ENCODE results near the gene RBMS3.

RBMS3 gene

DNA sequence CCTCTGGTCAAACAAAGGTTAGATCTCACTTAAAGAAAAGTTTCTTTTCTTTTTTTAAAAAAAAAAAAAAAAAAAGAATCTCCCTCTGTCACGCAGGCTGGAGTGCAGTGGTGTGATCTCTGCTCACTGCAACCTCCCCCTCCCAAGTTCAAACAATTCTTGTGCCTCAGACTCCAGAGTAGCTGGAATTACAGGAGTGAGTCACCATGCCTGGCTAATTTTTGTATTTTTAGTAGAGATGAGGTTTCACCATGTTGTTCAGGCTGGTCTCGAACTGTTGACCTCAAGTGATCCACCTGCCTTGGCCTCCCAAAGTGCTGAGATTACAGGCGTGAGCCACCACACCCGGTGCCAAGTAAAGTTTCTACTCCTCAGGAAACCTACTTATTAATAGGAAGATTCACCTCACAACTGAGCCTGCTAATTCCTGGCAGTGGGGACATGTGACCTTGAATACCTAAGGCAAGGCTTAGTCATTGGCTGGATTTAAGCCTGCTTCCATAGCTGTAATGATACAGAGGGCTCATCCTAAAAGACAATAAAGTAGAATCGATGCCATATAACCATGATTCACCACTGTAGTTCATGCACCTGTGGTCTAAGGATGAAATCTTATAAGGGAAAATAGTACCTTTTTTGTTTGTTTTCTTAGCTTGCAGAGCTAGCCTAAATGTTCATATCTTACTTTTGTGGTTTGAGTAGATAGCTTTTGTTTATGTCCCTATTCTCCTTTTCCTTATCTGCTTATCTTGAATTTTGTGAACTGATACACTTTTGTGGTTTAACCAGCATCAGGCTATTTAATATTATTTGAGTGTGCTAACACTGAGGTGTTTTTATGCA lies 24.8 kb upstream of the RBMS3 start:
- H3K4me1 ChIP-seq (ENCODE audit: insufficient read depth, low read length): no peaks in the 10 kb centered on the region
- no peaks in the 10 kb centered on the region for H3K36me3 ChIP-seq (ENCODE audit: insufficient read depth, low read depth, low read length)
- H3K27ac ChIP-seq (ENCODE audit: low read length): no peak overlapping the region
- no peak overlapping the region for H3K4me3 ChIP-seq (ENCODE audit: low read length)
- H3K27me3 ChIP-seq (ENCODE audit: insufficient read depth, low read length): no peaks in the 10 kb centered on the region
- no peaks in the 10 kb centered on the region for H3K9me3 ChIP-seq (ENCODE audit: insufficient read depth, low read depth, low read length)
- H3K9ac ChIP-seq (ENCODE audit: low read depth, low read length): no peak overlapping the region

DNA sequence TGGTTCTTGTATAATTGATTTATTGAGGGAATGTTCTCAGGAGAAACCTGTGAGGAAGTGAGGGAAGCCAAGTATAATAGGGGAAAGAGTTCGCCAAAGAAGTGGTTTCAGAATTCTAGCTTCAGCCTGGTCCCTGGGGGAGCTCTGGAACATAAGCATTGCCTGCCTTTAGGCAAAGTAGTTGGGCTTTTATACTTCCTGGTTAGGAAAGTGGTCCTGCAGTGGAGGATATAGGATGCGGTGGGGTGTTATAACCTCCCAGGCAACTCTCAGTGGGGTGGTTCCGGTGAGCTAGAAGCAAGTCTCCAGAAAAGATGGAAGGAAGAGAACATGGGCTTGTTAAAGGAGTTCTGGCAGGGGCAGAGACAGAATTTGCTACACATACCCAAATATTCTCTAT lies 22.7 kb upstream of the RBMS3 start:
- H3K27me3 ChIP-seq (ENCODE audit: insufficient read depth, low read length): no peaks in the 10 kb centered on the region
- H3K9ac ChIP-seq (ENCODE audit: low read depth, low read length): no peak overlapping the region
- no peaks in the 10 kb centered on the region for H3K36me3 ChIP-seq (ENCODE audit: insufficient read depth, low read depth, low read length)
- no peaks in the 10 kb centered on the region for H3K4me1 ChIP-seq (ENCODE audit: insufficient read depth, low read length)
- H3K27ac ChIP-seq (ENCODE audit: low read length): no peak overlapping the region
- H3K9me3 ChIP-seq (ENCODE audit: insufficient read depth, low read depth, low read length): no peaks in the 10 kb centered on the region
- H3K4me3 ChIP-seq (ENCODE audit: low read length): no peak overlapping the region

DNA sequence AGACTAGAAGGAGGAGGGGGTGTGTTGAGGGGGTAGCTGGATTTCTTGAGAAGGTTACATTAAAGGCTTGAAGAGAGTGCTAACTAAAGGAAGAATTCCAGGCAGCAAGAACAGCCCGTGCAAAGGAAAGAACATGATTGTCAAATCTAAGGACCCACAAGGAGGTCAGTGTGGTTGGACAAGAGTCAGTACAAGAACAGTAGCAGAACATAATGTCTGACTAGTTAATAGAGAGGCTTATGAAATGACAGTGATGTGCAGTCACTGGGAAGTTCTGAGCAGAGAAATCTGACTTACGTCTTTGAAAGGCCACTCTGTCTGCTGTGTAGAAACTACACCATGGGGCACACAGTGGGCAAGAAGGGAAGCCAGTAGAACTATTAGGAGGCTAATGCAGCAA lies 19.8 kb upstream of the RBMS3 start:
- Histone ChIP-seq H3K4me3 (ENCODE audit: low read length) (no peak overlapping the region), H3K27ac (ENCODE audit: low read length) (no peak overlapping the region), H3K9me3 (ENCODE audit: insufficient read depth, low read depth, low read length) (no peaks in the 10 kb centered on the region), H3K4me1 (ENCODE audit: insufficient read depth, low read length) (no peaks in the 10 kb centered on the region), H3K9ac (ENCODE audit: low read depth, low read length) (no peak overlapping the region), H3K27me3 (ENCODE audit: insufficient read depth, low read length) (no peaks in the 10 kb centered on the region), H3K36me3 (ENCODE audit: insufficient read depth, low read depth, low read length) (no peaks in the 10 kb centered on the region)

DNA sequence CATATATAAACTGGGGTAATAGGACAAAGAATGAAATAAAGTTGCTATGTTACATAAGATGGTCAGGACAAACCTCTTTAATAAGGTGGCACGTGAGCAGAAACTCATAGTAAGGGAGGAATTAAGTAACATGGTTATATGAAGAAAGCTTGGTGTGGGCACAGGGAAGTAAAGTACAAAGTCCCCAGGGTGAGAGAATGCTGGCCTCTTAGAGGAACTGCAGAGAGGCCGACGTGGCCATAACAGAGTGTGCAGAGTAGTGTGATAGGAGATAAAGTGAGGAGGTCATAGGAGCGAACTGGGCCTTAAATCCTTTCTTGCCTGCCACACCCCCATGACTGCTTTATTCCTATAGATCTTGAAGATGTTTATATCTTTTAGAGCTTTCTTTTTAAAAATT lies 17.4 kb upstream of the RBMS3 start:
- Histone ChIP-seq H3K9ac (ENCODE audit: low read depth, low read length) (no peak overlapping the region), H3K27me3 (ENCODE audit: insufficient read depth, low read length) (no peaks in the 10 kb centered on the region), H3K4me1 (ENCODE audit: insufficient read depth, low read length) (no peaks in the 10 kb centered on the region), H3K9me3 (ENCODE audit: insufficient read depth, low read depth, low read length) (no peaks in the 10 kb centered on the region), H3K27ac (ENCODE audit: low read length) (no peak overlapping the region), H3K36me3 (ENCODE audit: insufficient read depth, low read depth, low read length) (no peaks in the 10 kb centered on the region), H3K4me3 (ENCODE audit: low read length) (no peak overlapping the region)

DNA sequence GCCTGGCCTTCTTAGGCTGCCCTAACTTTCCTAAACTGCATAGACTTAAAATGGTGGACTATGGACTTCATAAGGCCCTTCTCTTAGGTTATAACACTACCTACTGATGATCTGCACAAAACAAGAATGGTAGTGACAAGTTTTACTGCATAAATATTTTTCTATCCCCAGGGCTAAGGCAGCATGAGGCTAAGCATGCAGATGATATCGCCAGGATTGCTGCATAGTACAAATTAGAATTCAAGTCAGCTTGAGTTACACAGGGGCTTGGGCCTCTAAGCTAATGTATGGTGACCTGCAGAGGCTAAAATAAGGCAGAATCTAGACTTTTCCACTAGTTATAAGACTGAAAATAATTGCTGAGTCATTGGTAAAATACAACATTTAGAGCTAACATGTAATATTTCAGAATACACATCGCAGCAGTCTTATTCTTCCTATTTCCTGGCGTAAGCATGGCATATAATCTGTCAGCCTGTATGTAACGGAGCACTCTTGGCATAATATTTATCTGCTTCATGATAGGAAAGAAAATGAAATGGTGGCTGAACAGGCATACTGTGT lies 15.3 kb upstream of the RBMS3 start:
- Histone ChIP-seq H3K27ac (ENCODE audit: low read length) (no peak overlapping the region), H3K27me3 (ENCODE audit: insufficient read depth, low read length) (no peaks in the 10 kb centered on the region), H3K9ac (ENCODE audit: low read depth, low read length) (no peak overlapping the region), H3K4me1 (ENCODE audit: insufficient read depth, low read length) (no peaks in the 10 kb centered on the region), H3K9me3 (ENCODE audit: insufficient read depth, low read depth, low read length) (no peaks in the 10 kb centered on the region), H3K36me3 (ENCODE audit: insufficient read depth, low read depth, low read length) (no peaks in the 10 kb centered on the region), H3K4me3 (ENCODE audit: low read length) (no peak overlapping the region)

DNA sequence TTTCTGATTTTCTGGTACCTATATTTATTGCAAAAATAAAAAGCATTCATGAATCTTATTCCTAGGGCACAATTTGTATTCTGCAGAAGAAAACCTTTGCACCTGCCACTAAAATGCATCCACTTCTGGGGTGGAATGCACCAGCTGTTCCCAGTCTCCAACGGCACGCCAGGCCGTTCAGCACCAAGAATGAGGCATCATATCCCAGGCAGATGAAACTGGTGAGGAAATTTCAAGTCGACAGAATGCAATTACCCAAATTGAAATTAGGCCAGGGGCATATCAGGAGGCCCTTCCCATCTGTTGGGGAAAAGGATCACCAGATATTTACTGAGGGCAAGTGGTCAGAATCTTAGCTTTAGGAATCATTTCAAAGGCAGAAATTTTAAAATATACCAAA lies 13.6 kb upstream of the RBMS3 start:
- Histone ChIP-seq H3K9me3 (ENCODE audit: insufficient read depth, low read depth, low read length) (no peaks in the 10 kb centered on the region), H3K27me3 (ENCODE audit: insufficient read depth, low read length) (no peaks in the 10 kb centered on the region), H3K4me1 (ENCODE audit: insufficient read depth, low read length) (no peaks in the 10 kb centered on the region), H3K9ac (ENCODE audit: low read depth, low read length) (no peak overlapping the region), H3K36me3 (ENCODE audit: insufficient read depth, low read depth, low read length) (no peaks in the 10 kb centered on the region), H3K4me3 (ENCODE audit: low read length) (no peak overlapping the region), H3K27ac (ENCODE audit: low read length) (no peak overlapping the region)

DNA sequence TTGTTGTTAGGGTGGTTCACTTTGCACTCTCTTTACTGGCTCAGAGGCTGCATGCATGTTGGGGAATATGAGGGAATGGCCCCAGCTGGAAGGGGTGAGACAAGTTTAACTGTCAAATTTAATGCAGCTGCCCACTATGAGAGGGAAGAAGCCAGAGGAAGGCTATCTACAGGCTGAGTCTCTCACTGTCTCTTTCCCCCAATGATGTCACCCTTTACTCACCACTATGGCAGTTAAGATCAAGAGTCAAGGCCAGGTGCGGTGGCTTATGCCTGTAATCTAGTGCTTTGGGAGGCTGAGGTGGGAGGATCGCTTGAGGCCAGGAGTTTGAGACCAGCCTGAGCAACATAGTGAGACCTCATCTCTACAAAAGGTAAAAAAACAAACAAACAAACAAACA lies 12.2 kb upstream of the RBMS3 start:
- Histone ChIP-seq H3K9me3 (ENCODE audit: insufficient read depth, low read depth, low read length) (no peaks in the 10 kb centered on the region), H3K4me3 (ENCODE audit: low read length) (no peak overlapping the region), H3K36me3 (ENCODE audit: insufficient read depth, low read depth, low read length) (no peaks in the 10 kb centered on the region), H3K27ac (ENCODE audit: low read length) (no peak overlapping the region), H3K9ac (ENCODE audit: low read depth, low read length) (no peak overlapping the region), H3K4me1 (ENCODE audit: insufficient read depth, low read length) (no peaks in the 10 kb centered on the region), H3K27me3 (ENCODE audit: insufficient read depth, low read length) (no peaks in the 10 kb centered on the region)

DNA sequence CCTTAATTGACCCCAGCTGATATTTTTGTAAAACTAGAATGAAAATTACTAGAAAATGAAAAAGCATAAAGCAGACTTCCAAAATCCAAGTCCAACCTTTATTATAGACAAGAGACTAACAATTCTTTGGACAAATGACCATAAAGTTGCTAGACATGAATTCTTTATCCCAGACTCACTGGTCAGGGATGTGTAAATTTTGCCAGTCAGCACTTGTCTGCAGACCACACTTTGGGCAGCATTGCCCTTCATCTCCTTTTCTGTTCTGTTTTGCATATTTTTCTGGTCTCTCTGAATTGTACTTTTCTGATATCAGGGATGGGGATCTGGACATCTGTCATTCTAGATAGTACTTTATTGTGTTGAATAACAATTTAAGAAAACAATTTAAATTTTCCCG lies 10.1 kb upstream of the RBMS3 start:
- Histone ChIP-seq H3K4me3 (ENCODE audit: low read length) (no peak overlapping the region), H3K36me3 (ENCODE audit: insufficient read depth, low read depth, low read length) (no peaks in the 10 kb centered on the region), H3K9ac (ENCODE audit: low read depth, low read length) (no peak overlapping the region), H3K4me1 (ENCODE audit: insufficient read depth, low read length) (no peaks in the 10 kb centered on the region), H3K27ac (ENCODE audit: low read length) (no peak overlapping the region), H3K27me3 (ENCODE audit: insufficient read depth, low read length) (no peaks in the 10 kb centered on the region), H3K9me3 (ENCODE audit: insufficient read depth, low read depth, low read length) (no peaks in the 10 kb centered on the region)

DNA sequence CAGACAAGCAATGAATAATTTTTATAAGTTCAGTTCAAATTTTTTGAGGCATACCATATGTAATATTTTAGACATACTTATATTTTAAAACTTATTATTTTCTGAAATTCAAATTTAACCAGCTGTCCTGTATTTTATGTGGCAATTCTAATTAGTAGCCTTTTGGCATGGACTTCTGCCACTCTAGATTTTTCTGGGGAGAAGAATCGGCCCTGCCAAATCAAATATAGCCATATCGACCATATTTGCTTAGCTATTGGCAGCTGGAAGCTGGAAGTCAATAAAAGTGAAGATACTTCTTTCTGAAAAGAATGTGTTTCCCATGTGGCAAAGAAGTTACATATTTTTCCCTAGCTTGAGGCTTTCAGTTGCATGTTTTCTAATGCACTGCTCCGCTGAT lies 9.4 kb upstream of the RBMS3 start:
- H3K9me3 ChIP-seq (ENCODE audit: insufficient read depth, low read depth, low read length): no peaks in the 10 kb centered on the region
- H3K27me3 ChIP-seq (ENCODE audit: insufficient read depth, low read length): no peaks in the 10 kb centered on the region
- no peak overlapping the region for H3K9ac ChIP-seq (ENCODE audit: low read depth, low read length)
- no peak overlapping the region for H3K4me3 ChIP-seq (ENCODE audit: low read length)
- H3K36me3 ChIP-seq (ENCODE audit: insufficient read depth, low read depth, low read length): no peaks in the 10 kb centered on the region
- no peak overlapping the region for H3K27ac ChIP-seq (ENCODE audit: low read length)
- H3K4me1 ChIP-seq (ENCODE audit: insufficient read depth, low read length): no peaks in the 10 kb centered on the region

DNA sequence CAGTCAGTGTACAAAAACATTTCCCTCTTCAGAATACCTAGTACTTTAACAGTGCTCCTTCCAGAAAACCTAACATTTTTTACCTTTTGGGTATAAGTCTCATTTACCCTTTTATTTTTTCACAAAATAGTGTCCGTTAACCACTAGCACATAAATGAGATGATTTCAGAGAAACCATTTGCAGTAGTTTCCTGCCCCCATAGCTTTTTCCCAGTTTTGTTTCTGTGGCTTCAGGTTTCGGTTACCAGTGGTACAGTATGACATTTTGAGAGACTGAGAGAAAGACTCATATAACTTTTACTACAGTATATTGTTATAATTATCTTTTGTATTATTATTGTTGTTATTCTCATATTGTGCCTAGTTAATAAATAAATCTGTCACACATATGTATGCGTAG lies 6.2 kb upstream of the RBMS3 start:
- H3K36me3 ChIP-seq (ENCODE audit: insufficient read depth, low read depth, low read length): no peaks in the 10 kb centered on the region
- H3K27ac ChIP-seq (ENCODE audit: low read length): no peak overlapping the region
- no peaks in the 10 kb centered on the region for H3K27me3 ChIP-seq (ENCODE audit: insufficient read depth, low read length)
- H3K9me3 ChIP-seq (ENCODE audit: insufficient read depth, low read depth, low read length): no peaks in the 10 kb centered on the region
- no peak overlapping the region for H3K9ac ChIP-seq (ENCODE audit: low read depth, low read length)
- no peak overlapping the region for H3K4me3 ChIP-seq (ENCODE audit: low read length)
- peaks cover 2% of the 10 kb centered on the region; the same call in 1 of the 2 replicates for H3K4me1 ChIP-seq (ENCODE audit: insufficient read depth, low read length)

DNA sequence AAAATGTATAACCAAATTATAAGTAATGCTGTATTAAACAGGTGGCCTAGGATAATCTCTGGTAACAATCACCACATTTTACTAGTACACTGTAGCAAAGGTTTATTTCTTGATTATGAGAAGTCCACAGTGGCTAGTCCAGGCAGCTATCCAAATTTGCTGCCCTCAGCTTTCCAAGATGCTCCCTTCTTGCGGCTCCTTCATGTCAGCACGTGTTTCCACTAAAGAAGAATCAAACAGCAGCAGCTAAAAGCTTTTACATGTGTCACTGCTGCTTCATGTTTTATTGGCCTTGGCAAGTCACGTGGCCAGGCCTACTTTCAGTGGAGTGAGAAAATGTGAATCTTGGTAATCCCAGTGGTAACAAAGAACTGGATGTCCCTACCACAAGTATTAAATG lies 5.6 kb upstream of the RBMS3 start:
- Histone ChIP-seq H3K27ac (ENCODE audit: low read length) (no peak overlapping the region), H3K9me3 (ENCODE audit: insufficient read depth, low read depth, low read length) (no peaks in the 10 kb centered on the region), H3K4me1 (ENCODE audit: insufficient read depth, low read length) (peaks cover 2% of the 10 kb centered on the region; the same call in 1 of the 2 replicates), H3K9ac (ENCODE audit: low read depth, low read length) (no peak overlapping the region), H3K4me3 (ENCODE audit: low read length) (no peak overlapping the region), H3K36me3 (ENCODE audit: insufficient read depth, low read depth, low read length) (no peaks in the 10 kb centered on the region), H3K27me3 (ENCODE audit: insufficient read depth, low read length) (no peaks in the 10 kb centered on the region)

DNA sequence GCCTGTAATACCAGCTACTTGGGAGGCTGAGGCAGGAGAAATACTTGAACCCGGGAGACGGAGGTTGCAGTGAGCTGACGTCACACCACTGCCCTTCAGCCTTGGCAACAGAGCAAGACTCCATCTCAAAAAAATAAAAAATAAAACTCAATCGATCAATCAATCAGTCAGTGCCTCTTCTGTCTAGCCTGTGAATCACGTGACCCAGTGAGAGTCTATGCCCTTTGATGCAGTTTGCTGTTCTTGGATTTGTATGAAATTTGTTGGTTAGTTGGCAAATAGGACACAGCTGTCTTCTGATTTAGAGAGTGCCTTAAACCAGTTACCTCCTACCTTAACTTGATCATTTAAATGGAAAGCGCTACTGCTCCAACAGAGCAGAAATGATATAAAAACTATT lies 3.6 kb upstream of the RBMS3 start:
- Histone ChIP-seq H3K4me1 (ENCODE audit: insufficient read depth, low read length) (peaks cover 12% of the 10 kb centered on the region), H3K27ac (ENCODE audit: low read length) (no peak overlapping the region)

More for the DNA sequence above, 3.6 kb upstream of the RBMS3 start:
- Histone ChIP-seq H3K4me3 (ENCODE audit: low read length) (no peak overlapping the region), H3K9ac (ENCODE audit: low read depth, low read length) (no peak overlapping the region), H3K27me3 (ENCODE audit: insufficient read depth, low read length) (no peaks in the 10 kb centered on the region), H3K36me3 (ENCODE audit: insufficient read depth, low read depth, low read length) (no peaks in the 10 kb centered on the region), H3K9me3 (ENCODE audit: insufficient read depth, low read depth, low read length) (no peaks in the 10 kb centered on the region)

Measured in iPS-20b (cell line).